Nephron progenitor cell (in vitro differentiated cells): ENCODE measurements around the gene ESPN.
"Not testable (repeated sequence)": the region's sequence is repeated elsewhere in the genome, so short reads cannot be mapped to it uniquely, and the experiment has no call there.

Experiments
- DNase-seq: peaks from one replicate; pipeline ENCODE4 v3.0.0; 2021
- H3K27ac Mint-ChIP-seq: 2 replicates; pipeline ENCODE4 v1.8.0; 2021; ENCODE audit warnings: mild to moderate bottlenecking, moderate library complexity, mixed read lengths
- H3K27me3 Mint-ChIP-seq: 2 replicates; pipeline ENCODE4 v1.8.0; 2021; ENCODE audit warnings: mild to moderate bottlenecking, low read depth, mixed read lengths; ENCODE audit not compliant: poor library complexity
- H3K36me3 Mint-ChIP-seq: 2 replicates; pipeline ENCODE4 v1.8.0; 2021; ENCODE audit warnings: low read depth, mixed read lengths
- H3K4me1 Mint-ChIP-seq: 2 replicates; pipeline ENCODE4 v1.8.0; 2021; ENCODE audit warnings: mixed read lengths
- H3K4me3 Mint-ChIP-seq: 2 replicates; pipeline ENCODE4 v1.8.0; 2021; ENCODE audit warnings: mild to moderate bottlenecking, moderate library complexity, mixed read lengths
- H3K9me3 Mint-ChIP-seq: 2 replicates; pipeline ENCODE4 v1.8.0; 2021; ENCODE audit warnings: mild to moderate bottlenecking, moderate library complexity, mixed read lengths
- TF ChIP-seq, protein P1 (sequence below): fragments of 200-600 bp; sonication (generic); IDR thresholded peaks from 2 replicates; pipeline ENCODE4 v1.5.0; 2021; ENCODE audit warnings: antibody characterized with exemption

ESPN gene

DNA sequence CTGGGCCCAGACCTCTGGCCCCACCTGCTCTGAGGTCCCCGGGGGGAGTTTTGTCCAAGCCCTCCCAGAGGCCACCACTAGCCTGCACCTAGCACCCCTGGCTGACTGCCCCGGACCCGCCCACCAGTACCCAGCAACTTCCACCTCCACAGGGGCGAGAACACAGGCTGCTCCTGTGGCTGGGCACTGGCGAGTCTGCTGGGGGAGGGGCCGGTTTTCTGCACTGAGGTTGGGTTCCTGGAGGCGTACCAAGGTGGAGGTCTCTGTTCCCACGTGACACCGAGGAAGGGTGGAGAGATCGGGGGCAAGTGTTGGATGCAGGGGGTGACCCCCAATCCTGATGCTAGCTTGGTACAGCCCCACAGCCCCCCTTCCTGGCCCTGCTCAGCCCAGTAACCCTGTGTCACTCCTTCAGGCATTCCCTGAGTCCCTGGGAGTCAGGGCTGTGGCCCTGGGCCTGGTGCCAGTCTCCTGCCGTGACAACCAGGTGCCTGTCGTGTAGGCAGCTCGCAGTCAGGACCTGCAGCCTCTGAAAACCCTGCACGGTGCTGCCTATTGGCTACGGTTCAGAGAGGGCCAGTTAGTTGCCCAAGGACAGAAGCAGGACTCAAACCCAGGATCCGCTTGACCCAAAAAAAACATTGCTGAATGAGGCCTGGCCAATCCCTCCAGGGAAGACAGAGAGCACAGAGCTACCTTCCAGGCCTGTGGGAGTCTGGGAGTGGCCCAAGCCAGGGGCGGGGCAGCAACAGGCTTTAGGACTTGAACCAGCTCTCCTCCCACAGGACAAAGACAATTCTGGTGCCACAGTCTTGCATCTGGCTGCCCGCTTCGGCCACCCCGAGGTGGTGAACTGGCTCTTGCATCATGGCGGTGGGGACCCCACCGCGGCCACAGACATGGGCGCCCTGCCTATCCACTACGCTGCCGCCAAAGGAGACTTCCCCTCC, 3.1 kb downstream of the ESPN start:
- H3K27me3 Mint-ChIP-seq = peaks cover 74% of the 10 kb centered on the region
- no peaks in the 10 kb centered on the region for H3K9me3 Mint-ChIP-seq
- TF ChIP-seq, protein P1, sequence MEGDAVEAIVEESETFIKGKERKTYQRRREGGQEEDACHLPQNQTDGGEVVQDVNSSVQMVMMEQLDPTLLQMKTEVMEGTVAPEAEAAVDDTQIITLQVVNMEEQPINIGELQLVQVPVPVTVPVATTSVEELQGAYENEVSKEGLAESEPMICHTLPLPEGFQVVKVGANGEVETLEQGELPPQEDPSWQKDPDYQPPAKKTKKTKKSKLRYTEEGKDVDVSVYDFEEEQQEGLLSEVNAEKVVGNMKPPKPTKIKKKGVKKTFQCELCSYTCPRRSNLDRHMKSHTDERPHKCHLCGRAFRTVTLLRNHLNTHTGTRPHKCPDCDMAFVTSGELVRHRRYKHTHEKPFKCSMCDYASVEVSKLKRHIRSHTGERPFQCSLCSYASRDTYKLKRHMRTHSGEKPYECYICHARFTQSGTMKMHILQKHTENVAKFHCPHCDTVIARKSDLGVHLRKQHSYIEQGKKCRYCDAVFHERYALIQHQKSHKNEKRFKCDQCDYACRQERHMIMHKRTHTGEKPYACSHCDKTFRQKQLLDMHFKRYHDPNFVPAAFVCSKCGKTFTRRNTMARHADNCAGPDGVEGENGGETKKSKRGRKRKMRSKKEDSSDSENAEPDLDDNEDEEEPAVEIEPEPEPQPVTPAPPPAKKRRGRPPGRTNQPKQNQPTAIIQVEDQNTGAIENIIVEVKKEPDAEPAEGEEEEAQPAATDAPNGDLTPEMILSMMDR = no peak
- H3K36me3 Mint-ChIP-seq = no peaks in the 10 kb centered on the region
- no peak for DNase-seq
- no peak overlapping the region for H3K27ac Mint-ChIP-seq
- peaks cover 20% of the 10 kb centered on the region for H3K4me1 Mint-ChIP-seq
- no peak overlapping the region for H3K4me3 Mint-ChIP-seq

DNA sequence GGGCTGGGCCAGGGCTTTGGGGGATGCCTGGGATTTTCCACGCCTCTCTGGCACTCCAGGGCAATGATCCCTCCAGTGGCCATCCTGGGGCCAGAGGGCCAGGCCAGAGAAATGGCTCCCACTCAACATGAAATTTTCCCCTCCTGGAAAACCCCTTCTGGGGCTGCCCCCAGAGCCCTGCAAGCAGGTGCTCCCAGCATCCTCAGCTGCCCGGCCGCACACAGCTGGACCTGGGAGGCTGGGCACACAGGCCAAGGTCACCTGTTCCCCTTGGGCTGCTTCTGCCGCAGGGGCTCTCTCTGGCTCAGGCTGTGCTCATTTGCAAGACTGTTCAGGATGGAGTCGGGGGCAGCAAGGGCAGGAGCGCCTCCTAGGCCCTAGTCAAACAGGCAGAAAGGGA, 3.9 kb downstream of the ESPN start:
- H3K36me3 Mint-ChIP-seq, H3K9me3 Mint-ChIP-seq, DNase-seq, H3K4me3 Mint-ChIP-seq, H3K27ac Mint-ChIP-seq: not testable (repeated sequence)
- H3K27me3 Mint-ChIP-seq = peaks cover 67% of the 10 kb centered on the region
- H3K4me1 Mint-ChIP-seq = peaks cover 20% of the 10 kb centered on the region

DNA sequence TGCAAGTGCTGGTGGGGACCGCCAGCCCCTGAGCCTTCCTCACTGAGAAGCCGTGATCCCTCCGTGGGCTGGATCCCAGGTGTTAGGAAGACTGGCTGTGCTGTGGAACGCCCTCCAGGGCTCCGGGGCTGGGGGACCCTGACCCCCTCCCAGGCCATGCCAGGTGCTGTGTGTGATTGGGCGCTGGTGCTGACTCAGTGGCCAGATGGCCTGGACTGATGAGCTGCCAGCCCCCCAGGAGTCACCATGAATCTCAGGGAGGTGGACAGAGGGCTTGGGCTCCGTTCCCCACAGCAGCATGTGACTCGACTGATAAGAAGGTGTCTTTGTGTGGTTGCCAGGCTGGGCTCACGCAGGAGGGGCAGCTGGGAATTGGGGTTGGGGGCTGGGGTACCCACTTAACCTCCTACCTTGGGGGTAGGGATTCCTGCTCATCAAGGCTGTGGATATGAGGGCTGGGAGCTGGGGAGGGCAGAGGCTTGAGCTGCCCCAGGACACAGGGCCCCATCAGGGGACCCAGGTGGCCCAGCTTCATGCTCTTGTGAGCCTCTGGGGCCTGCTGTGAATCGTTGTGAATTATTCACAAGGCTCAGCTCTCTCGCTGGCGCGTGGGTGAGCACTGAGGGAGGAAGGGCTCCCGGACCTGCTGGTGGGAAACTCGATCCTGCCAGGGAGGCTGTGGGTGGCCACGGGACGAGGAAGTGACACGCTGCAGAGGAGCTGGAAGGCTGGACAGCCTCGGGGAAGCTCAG, 5.3 kb downstream of the ESPN start:
- H3K4me1 Mint-ChIP-seq = peaks cover 30% of the 10 kb centered on the region
- not testable (repeated sequence) for H3K36me3 Mint-ChIP-seq, H3K9me3 Mint-ChIP-seq, DNase-seq, H3K27ac Mint-ChIP-seq, H3K4me3 Mint-ChIP-seq
- peaks cover 68% of the 10 kb centered on the region for H3K27me3 Mint-ChIP-seq

DNA sequence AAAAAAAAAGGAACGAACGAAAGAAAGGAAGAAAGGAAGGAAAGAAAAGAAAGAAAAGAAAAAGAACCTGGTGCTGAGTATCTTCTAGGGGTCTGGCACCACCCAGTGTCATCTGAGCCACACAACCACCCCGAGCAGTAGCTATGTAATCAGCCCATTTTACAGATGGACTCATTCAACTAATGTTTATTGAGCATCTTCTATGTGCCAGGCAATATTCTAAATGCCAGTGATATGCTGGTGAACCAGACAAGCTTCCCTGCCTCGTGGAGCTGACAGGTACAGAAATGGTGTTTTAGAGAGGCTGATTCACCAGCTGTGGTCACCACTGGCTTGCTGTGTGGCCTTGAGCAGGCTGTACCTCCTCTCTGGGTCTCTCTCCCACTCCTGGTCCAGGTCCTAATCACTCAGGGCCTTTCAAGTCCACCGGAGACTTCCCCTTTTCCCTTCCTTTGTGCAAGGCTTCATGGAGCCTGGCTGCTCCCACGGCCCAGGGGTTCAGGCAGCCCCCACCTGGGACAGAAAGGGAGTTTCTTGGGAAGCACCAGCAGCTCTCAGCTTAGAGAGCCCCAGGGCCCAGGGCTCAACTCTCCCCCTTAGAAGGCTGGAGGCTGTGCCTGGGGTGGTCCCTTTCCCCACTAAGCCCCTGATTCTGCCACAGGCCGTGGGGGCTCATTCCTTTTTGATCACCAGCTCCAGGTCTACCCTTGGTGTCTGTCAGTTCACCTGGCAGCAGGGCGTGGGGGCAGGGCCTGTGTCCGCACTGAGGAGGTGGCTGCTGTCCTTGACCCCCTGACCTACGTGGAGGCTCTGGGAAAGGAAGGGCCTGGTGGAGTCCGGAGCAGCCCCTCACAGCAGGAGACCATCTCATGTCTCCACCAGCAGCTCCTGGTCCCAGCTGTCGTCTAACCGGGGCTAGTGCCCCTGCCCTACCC, 7.3 kb downstream of the ESPN start:
- H3K9me3 Mint-ChIP-seq, H3K4me3 Mint-ChIP-seq, H3K36me3 Mint-ChIP-seq, DNase-seq, H3K27ac Mint-ChIP-seq: not testable (repeated sequence)
- Mint-ChIP-seq H3K4me1 (peaks cover 39% of the 10 kb centered on the region), H3K27me3 (peaks cover 55% of the 10 kb centered on the region)

DNA sequence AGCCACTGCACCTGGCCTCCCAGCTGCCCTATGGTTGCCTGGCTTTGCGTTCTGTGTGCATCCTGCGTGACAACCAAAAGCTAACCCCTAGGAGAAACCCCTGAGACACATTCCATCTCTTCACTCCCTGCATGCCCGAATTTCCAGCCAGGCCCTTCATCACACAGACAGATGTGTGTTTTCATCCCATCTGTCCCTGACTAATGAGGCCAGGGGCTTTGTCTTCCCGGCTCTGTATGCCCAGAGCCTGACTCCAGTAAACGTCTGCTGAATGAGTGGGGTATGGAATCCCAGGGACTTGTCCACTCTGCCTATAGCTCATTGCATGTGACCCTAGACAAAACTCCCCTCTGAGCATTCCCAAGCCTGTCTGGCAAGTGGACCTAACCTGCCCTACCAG, 9.6 kb downstream of the ESPN start:
- no peaks in the 10 kb centered on the region for H3K36me3 Mint-ChIP-seq
- DNase-seq = no peak
- TF ChIP-seq, protein P1 = no peak
- no peaks in the 10 kb centered on the region for H3K9me3 Mint-ChIP-seq
- H3K27me3 Mint-ChIP-seq = peaks cover 54% of the 10 kb centered on the region
- peak overlapping the region; percentile 18 for H3K27ac Mint-ChIP-seq
- no peak overlapping the region for H3K4me3 Mint-ChIP-seq
- peaks cover 50% of the 10 kb centered on the region for H3K4me1 Mint-ChIP-seq

DNA sequence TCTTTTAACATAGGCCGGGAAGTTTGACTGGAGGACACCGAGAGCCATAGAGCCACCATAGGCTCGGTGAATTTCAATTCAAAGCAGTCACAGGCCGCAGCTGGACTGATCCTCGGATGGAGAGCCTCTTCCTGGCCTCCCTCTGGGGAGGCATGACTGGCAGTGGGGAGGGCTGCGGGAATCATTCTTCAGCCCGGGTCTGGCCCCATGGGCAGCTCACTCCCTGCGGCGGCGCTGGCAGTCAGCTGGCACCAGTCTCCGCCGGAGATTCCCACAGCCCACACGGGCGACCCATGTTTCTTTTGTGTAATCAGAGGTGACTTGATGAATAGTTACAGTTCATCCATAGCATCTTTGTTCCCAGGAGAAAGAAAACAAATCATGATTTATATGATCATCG, 10.6 kb downstream of the ESPN start:
- H3K9me3 Mint-ChIP-seq = no peaks in the 10 kb centered on the region
- no peak overlapping the region for H3K4me3 Mint-ChIP-seq
- TF ChIP-seq, protein P1 = no peak

More for the DNA sequence above, 10.6 kb downstream of the ESPN start:
- H3K27ac Mint-ChIP-seq = no peak overlapping the region
- no peak for DNase-seq
- peaks cover 52% of the 10 kb centered on the region for H3K27me3 Mint-ChIP-seq
- peaks cover 50% of the 10 kb centered on the region for H3K4me1 Mint-ChIP-seq
- H3K36me3 Mint-ChIP-seq = no peaks in the 10 kb centered on the region
